ENCODE results near the gene EXOC6.

DNA sequence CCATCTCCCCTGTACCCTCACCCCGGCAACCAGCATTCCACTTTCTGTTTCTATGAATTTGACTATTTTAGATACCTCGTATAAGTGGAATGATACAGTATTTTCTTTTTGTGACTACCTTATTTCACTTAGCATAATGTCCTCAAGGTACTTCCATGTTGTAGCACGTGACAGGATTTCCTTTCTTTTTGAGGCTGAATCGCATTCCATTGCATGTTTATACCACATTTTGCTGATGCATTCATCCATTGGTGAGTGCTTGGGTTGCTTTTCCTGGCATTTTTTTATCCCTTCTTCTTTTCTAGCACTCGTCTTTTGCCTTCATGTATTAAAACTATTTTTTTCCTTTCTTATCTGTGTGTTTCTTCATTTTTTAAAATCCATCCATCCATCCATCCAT lies 22.3 kb upstream of the EXOC6 start:
- TF ChIP-seq, protein P1, sequence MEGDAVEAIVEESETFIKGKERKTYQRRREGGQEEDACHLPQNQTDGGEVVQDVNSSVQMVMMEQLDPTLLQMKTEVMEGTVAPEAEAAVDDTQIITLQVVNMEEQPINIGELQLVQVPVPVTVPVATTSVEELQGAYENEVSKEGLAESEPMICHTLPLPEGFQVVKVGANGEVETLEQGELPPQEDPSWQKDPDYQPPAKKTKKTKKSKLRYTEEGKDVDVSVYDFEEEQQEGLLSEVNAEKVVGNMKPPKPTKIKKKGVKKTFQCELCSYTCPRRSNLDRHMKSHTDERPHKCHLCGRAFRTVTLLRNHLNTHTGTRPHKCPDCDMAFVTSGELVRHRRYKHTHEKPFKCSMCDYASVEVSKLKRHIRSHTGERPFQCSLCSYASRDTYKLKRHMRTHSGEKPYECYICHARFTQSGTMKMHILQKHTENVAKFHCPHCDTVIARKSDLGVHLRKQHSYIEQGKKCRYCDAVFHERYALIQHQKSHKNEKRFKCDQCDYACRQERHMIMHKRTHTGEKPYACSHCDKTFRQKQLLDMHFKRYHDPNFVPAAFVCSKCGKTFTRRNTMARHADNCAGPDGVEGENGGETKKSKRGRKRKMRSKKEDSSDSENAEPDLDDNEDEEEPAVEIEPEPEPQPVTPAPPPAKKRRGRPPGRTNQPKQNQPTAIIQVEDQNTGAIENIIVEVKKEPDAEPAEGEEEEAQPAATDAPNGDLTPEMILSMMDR (conservative IDR thresholded peaks at IDR 0.05 in 1 of 2, IDR thresholded peaks at IDR 0.05 in 1 of 2; ENCODE audit: extremely low read depth in 1 of 2, insufficient read depth in 1 of 2, low read depth in 1 of 2, low read length in 2 of 2) = no peak
- no peak for TF ChIP-seq EZH2 (IDR thresholded peaks at IDR 0.05; ENCODE audit: borderline replicate concordance, low read length)

All from mammary epithelial cell (primary cell).